IPS-11a (cell line): ENCODE measurements around the gene NFATC4.

Experiments
- H3K4me3 ChIP-seq: one replicate; pipeline ENCODE4 v1.5.1; 2013; ENCODE audit warnings: low read depth, low read length, control low read depth

The NFATC4 gene

GRCh38 chr14:24427537-24428508 lies 59.8 kb downstream of the NFATC4 start:
- H3K4me3 ChIP-seq: no peak overlapping the region

GRCh38 chr14:24428628-24429394 lies 60.8 kb downstream of the NFATC4 start:
- no peak overlapping the region for H3K4me3 ChIP-seq
